KMS-11 (cell line): ENCODE measurements around the gene PHACTR1.

Experiments used
- H2AFZ ChIP-seq: fragments of 200-600 bp; sonication (generic); 2 replicates; pipeline ENCODE4 v1.6.1; 2016; ENCODE audit warnings: antibody characterized with exemption, mixed run types, low read depth
- H3K27ac ChIP-seq: fragments of 200-600 bp; sonication (generic); 2 replicates; pipeline ENCODE4 v1.6.1; 2016; ENCODE audit warnings: mild to moderate bottlenecking, mixed run types
- H3K27me3 ChIP-seq: fragments of 200-600 bp; sonication (generic); 2 replicates; pipeline ENCODE4 v1.6.1; 2017; ENCODE audit warnings: mild to moderate bottlenecking, low read depth, mixed run types, moderate library complexity; ENCODE audit not compliant: insufficient read depth
- H3K36me3 ChIP-seq: fragments of 200-600 bp; sonication (generic); 2 replicates; pipeline ENCODE4 v1.6.1; 2017; ENCODE audit warnings: mild to moderate bottlenecking, mixed run types; ENCODE audit not compliant: insufficient read depth
- H3K4me1 ChIP-seq: fragments of 200-600 bp; sonication (generic); 2 replicates; pipeline ENCODE4 v1.6.1; 2016; ENCODE audit warnings: mild to moderate bottlenecking, low read depth, mixed run types; ENCODE audit not compliant: poor library complexity, severe bottlenecking
- H3K4me2 ChIP-seq: fragments of 200-600 bp; sonication (generic); 2 replicates; pipeline ENCODE4 v1.7.0; 2016; ENCODE audit warnings: mild to moderate bottlenecking, mixed run types
- H3K4me3 ChIP-seq: fragments of 200-600 bp; sonication (generic); IDR thresholded peaks from 2 replicates; pipeline ENCODE4 v1.6.1; 2017; ENCODE audit warnings: low read depth, low read length, mixed read lengths; ENCODE audit not compliant: insufficient read depth
- H3K79me2 ChIP-seq: fragments of 200-600 bp; sonication (generic); 2 replicates; pipeline ENCODE4 v1.6.1; 2016; ENCODE audit warnings: low read depth, mixed run types; ENCODE audit not compliant: insufficient read depth
- H3K9ac ChIP-seq: fragments of 200-600 bp; sonication (generic); 2 replicates; pipeline ENCODE4 v1.6.1; 2016; ENCODE audit warnings: mild to moderate bottlenecking, mixed run types
- H4K20me1 ChIP-seq: fragments of 200-600 bp; sonication (generic); 2 replicates; pipeline ENCODE4 v1.6.1; 2016; ENCODE audit warnings: mild to moderate bottlenecking, mixed run types; ENCODE audit not compliant: insufficient read depth
- TF ChIP-seq, protein P1 (sequence below): fragments of 200-600 bp; sonication (generic); conservative IDR thresholded peaks from 2 replicates; pipeline ENCODE4 v1.6.1; 2017; ENCODE audit warnings: low read depth, mild to moderate bottlenecking, antibody characterized with exemption, low read length, moderate library complexity, mixed read lengths

PHACTR1 gene

DNA sequence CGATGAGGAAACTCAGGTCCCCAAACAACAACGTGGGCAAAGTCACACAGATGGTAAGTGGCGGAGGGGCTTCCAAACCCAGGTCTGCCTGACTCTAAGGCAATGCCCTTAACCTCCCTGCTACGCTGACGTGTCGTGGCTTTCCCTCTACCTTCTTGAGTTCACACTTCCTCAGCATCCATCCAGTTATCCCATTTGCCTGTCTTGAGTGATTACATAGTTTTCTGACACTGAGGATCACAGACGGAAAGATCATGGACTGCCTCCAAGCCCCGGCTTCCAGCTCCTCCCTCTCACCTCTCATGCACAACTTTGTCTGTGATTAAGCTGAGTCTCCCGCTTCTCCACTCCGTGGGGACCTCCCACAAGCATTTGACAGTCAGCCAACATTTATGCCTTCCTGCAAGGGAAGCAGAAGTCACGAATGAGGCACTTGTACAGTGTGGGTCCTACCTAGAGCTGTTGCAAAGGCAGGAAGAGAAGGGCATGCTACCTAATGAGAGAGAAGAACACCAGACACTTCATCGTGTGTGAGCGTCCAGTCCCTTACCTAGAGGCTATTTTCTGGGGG is 578.0 kb downstream of the PHACTR1 start:
- no peak overlapping the region for H2AFZ ChIP-seq
- H3K27me3 ChIP-seq = no peaks in the 10 kb centered on the region
- no peaks in the 10 kb centered on the region for H4K20me1 ChIP-seq
- no peaks in the 10 kb centered on the region for H3K79me2 ChIP-seq
- no peak overlapping the region for H3K9ac ChIP-seq
- no peaks in the 10 kb centered on the region for H3K36me3 ChIP-seq
- no peak overlapping the region for H3K4me3 ChIP-seq
- TF ChIP-seq, protein P1, sequence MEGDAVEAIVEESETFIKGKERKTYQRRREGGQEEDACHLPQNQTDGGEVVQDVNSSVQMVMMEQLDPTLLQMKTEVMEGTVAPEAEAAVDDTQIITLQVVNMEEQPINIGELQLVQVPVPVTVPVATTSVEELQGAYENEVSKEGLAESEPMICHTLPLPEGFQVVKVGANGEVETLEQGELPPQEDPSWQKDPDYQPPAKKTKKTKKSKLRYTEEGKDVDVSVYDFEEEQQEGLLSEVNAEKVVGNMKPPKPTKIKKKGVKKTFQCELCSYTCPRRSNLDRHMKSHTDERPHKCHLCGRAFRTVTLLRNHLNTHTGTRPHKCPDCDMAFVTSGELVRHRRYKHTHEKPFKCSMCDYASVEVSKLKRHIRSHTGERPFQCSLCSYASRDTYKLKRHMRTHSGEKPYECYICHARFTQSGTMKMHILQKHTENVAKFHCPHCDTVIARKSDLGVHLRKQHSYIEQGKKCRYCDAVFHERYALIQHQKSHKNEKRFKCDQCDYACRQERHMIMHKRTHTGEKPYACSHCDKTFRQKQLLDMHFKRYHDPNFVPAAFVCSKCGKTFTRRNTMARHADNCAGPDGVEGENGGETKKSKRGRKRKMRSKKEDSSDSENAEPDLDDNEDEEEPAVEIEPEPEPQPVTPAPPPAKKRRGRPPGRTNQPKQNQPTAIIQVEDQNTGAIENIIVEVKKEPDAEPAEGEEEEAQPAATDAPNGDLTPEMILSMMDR = no peak
- H3K27ac ChIP-seq = no peak overlapping the region
- no peak overlapping the region for H3K4me2 ChIP-seq
- H3K4me1 ChIP-seq = no peaks in the 10 kb centered on the region

DNA sequence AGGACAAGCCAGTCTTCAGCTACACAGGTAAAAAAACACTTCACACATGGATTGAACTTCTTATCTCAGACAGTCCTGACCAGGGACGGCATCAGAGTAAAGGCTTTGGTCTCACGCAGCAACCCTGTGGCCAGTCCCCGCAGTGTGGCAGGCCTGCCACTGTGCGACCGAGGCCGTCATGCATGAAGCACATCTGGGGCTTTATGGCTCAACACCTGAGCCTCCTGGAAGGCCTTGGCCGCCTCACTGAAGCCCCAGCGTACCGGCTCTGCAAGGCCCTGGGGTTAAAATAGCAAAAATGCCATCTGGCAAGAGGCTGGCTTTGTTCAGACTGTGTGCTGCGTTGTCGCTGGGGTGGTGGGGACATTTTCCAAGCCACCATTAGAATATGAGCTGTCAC is 579.0 kb downstream of the PHACTR1 start:
- H2AFZ ChIP-seq = no peak overlapping the region
- H3K79me2 ChIP-seq = no peaks in the 10 kb centered on the region
- H3K27me3 ChIP-seq = no peaks in the 10 kb centered on the region
- TF ChIP-seq, protein P1 = no peak
- H3K4me2 ChIP-seq = no peak overlapping the region
- H4K20me1 ChIP-seq = no peaks in the 10 kb centered on the region
- H3K36me3 ChIP-seq = no peaks in the 10 kb centered on the region
- no peak overlapping the region for H3K9ac ChIP-seq
- H3K4me1 ChIP-seq = no peaks in the 10 kb centered on the region
- no peak overlapping the region for H3K27ac ChIP-seq
- no peak overlapping the region for H3K4me3 ChIP-seq

DNA sequence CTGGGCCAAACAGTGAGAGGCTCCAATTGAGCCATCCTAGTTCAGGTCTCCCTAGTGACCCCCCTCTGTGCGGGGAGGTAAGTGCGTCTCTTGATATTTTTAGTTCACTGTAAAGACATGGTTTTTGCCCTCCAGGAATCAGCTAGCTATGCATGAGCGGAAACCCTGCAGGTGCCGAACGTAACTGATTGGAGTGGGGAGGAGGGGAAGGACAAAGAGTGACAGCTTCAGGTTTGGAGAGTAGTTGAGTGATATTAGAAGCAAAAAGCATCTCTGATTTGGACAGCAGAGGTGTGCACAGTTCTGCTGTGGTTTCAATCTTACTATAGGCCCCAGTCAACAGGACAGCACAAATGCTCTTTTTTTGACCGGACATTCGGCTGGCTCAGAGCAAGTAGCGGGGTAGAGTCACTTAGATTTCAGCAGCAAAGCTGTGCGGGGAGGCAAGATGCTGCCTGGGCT is 580.0 kb downstream of the PHACTR1 start:
- Histone ChIP-seq H2AFZ (no peak overlapping the region), H3K27me3 (no peaks in the 10 kb centered on the region), H3K4me3 (no peak overlapping the region), H3K79me2 (no peaks in the 10 kb centered on the region), H3K27ac (no peak overlapping the region), H3K9ac (no peak overlapping the region), H3K4me1 (no peaks in the 10 kb centered on the region), H3K4me2 (no peak overlapping the region), H3K36me3 (no peaks in the 10 kb centered on the region), H4K20me1 (no peaks in the 10 kb centered on the region)
- TF ChIP-seq, protein P1 = no peak

DNA sequence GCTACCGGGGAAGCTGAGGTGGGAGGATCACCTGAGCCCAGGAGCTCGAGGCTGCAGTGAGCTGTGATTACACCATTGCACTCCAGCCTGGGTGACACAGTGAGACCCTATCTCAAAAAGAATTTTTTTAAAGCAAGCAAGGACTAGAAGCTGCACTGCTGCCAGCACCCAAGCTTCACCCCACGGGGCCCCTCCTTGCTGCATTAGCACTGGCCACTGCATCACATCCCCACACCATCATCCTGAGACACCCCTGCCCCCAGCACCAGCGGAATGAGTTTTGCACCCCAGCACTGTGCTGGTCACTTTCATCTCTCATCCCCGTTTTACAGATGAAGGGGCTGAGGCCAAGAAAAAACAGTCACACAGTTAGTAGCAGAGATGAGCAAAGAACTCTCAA is 580.8 kb downstream of the PHACTR1 start:
- Histone ChIP-seq H3K4me3 (no peak overlapping the region), H3K9ac (no peak overlapping the region), H4K20me1 (no peaks in the 10 kb centered on the region), H3K27ac (no peak overlapping the region), H3K36me3 (no peaks in the 10 kb centered on the region), H3K79me2 (no peaks in the 10 kb centered on the region), H3K27me3 (no peaks in the 10 kb centered on the region), H3K4me2 (no peak overlapping the region), H3K4me1 (peaks cover 5% of the 10 kb centered on the region), H2AFZ (no peak overlapping the region)
- TF ChIP-seq, protein P1 = no peak
